ENCODE results near the gene ZNF383.
"Not testable (repeated sequence)": the region's sequence is repeated elsewhere in the genome, so short reads cannot be mapped to it uniquely, and the experiment has no call there.

The ZNF383 gene

DNA sequence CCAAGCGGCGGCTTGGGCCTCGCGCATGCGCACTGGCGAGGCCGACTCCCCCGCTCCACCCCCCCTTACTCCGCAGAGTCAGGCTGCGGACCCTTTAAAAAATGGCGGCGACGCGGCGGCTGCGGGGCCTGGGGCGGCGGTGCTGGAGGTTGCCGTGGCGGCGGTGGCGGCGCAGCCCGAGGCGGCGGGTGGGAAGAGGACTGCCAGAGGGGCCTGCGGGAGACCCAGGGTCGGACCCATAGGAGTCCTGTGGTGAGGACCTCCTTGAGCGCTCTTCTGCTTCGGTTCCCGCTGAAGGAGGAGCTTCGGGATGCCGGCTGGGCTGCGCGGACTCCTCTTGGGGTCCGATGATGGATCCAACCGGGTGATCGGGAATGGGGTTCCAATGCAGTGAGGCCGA, 71.2 kb downstream of the ZNF383 start:
- H3K27ac ChIP-seq, H3K4me3 ChIP-seq: not testable (repeated sequence)

DNA sequence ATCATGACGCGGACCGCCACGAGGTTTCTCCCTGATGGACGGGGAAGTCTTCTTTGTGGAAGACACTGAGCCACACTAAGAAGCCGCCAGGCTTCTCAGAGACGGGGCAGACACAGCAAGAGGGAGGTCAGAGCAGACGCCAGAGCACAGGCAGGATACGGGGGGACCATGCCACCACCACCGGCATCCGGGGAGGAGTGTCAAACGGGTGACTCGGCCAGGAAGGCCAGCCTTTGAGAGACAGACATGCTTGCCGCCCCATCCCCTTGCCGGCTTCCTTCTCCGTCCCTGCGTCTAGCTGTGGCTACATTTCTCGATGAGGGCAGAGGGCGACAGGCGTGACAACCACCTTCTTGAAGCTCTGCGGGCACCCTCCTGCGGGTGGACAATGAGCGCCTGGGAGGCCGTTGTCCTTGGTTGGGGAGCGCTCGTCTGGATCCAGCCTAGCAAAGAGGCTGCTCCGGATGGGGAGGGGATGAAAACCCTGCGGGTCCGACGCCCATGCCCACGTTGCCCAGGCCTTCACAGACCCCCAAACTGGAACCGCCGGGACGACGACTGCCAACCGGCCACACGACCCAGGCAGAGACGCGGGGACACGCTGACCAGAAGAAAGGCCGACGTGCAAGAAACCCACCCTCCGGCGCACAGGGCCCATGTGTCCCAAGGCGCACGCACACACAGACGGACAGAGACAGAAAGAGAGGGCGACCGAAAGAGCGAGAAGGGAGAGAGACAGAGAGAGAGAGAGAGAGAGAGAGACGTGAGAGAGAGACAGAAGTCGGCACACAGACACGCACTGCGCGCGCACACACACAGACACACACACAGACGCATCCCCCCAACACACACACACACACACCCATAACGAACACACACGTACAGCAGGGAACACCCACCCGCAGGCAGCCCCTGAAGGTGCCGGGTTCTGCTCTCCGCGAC, 75.3 kb downstream of the ZNF383 start:
- H3K4me3 ChIP-seq, H3K27ac ChIP-seq: not testable (repeated sequence)

DNA sequence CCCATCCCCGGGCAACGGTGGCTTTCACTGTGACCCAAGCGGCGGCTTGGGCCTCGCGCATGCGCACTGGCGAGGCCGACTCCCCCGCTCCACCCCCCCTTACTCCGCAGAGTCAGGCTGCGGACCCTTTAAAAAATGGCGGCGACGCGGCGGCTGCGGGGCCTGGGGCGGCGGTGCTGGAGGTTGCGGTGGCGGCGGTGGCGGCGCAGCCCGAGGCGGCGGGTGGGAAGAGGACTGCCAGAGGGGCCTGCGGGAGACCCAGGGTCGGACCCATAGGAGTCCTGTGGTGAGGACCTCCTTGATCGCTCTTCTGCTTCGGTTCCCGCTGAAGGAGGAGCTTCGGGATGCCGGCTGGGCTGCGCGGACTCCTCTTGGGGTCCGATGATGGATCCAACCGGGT, 76.2 kb downstream of the ZNF383 start:
- H3K4me3 ChIP-seq, H3K27ac ChIP-seq: not testable (repeated sequence)
